GM20000 (cell line): Measurements from ENCODE around the gene UGT1A3.

ENCODE experiments used
- DNase-seq: peaks from one replicate; pipeline ENCODE4 v3.0.0; 2012; ENCODE audit warnings: low spot score
- TF ChIP-seq, protein P1 (sequence below): IDR thresholded peaks from 2 replicates; pipeline ENCODE4 v1.5.1; 2012; ENCODE audit warnings: mild to moderate bottlenecking, control low read depth; ENCODE audit errors: extremely low read depth, missing control alignments

The UGT1A3 gene

DNA sequence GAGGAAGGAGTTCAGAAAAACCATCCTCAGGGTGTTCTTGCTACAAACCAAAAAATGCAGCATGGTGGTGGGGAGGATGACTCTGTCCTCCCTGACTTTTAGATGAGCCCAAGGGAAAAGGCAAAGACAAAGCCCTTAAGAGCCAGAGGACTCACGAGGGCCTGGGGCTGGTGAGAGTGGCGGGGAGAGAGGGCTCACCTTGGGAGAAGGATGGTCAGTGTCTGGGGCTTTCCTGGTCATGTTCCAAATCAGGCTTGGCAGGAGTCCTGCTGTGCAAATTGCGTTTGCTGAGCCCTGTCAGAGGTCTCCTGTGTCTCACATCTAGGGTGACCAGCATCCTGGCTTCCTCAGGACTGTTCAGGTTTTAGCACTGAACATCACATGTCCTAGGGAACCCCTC, 35.9 kb downstream of the UGT1A3 start:
- TF ChIP-seq, protein P1, sequence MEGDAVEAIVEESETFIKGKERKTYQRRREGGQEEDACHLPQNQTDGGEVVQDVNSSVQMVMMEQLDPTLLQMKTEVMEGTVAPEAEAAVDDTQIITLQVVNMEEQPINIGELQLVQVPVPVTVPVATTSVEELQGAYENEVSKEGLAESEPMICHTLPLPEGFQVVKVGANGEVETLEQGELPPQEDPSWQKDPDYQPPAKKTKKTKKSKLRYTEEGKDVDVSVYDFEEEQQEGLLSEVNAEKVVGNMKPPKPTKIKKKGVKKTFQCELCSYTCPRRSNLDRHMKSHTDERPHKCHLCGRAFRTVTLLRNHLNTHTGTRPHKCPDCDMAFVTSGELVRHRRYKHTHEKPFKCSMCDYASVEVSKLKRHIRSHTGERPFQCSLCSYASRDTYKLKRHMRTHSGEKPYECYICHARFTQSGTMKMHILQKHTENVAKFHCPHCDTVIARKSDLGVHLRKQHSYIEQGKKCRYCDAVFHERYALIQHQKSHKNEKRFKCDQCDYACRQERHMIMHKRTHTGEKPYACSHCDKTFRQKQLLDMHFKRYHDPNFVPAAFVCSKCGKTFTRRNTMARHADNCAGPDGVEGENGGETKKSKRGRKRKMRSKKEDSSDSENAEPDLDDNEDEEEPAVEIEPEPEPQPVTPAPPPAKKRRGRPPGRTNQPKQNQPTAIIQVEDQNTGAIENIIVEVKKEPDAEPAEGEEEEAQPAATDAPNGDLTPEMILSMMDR, result no peak
- no peak for DNase-seq

DNA sequence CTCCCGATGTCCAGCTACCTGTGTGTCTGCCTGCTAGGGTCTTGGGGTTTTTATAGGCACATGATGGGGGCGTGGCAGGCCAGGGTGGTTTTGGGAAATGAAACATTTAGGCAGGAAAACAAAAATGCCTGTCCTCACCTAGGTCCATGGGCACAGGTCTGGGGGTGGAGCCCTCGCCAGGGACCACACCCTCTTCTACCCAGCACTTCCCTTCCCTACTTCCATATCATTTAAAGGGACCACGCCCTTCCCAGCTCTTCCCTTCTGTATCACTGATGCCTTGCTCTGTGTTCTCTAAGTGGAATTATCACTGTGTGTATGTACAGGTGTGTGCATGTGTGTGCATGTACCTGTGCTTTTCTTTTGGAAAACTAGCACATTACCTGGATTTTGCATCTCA, 37.6 kb downstream of the UGT1A3 start:
- TF ChIP-seq, protein P1, result no peak
- no peak for DNase-seq

DNA sequence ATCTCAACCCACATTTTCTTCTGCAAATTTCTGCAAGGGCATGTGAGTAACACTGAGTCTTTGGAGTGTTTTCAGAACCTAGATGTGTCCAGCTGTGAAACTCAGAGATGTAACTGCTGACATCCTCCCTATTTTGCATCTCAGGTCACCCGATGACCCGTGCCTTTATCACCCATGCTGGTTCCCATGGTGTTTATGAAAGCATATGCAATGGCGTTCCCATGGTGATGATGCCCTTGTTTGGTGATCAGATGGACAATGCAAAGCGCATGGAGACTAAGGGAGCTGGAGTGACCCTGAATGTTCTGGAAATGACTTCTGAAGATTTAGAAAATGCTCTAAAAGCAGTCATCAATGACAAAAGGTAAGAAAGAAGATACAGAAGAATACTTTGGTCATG, 39.2 kb downstream of the UGT1A3 start:
- TF ChIP-seq, protein P1, result no peak
- no peak for DNase-seq

DNA sequence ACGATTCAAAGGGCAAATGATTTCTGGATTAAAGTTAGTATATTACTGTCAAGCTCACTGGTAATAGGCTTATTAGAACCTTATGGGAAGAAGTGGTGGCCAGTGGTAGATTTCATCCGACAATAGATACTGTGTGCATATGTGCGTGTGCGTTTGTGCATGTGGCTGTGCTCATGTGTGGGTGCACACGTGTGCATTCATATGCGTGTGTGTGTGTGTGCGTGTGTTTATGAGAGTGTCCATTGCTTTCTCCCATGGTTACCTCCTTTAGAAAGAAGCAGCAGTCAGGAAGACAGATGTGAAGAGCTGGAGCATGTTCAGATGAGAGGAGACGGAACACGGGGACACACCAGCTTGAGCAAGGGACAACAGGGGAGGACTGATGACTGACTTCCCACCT, 40.4 kb downstream of the UGT1A3 start:
- no peak for DNase-seq
- TF ChIP-seq, protein P1, result no peak

DNA sequence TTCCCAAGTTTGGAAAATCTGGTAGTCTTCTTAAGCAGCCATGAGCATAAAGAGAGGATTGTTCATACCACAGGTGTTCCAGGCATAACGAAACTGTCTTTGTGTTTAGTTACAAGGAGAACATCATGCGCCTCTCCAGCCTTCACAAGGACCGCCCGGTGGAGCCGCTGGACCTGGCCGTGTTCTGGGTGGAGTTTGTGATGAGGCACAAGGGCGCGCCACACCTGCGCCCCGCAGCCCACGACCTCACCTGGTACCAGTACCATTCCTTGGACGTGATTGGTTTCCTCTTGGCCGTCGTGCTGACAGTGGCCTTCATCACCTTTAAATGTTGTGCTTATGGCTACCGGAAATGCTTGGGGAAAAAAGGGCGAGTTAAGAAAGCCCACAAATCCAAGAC, 43.3 kb downstream of the UGT1A3 start:
- DNase-seq, result no peak
- TF ChIP-seq, protein P1, result no peak

DNA sequence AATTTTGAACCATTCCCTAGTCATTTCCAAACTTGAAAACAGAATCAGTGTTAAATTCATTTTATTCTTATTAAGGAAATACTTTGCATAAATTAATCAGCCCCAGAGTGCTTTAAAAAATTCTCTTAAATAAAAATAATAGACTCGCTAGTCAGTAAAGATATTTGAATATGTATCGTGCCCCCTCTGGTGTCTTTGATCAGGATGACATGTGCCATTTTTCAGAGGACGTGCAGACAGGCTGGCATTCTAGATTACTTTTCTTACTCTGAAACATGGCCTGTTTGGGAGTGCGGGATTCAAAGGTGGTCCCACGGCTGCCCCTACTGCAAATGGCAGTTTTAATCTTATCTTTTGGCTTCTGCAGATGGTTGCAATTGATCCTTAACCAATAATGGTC, 43.7 kb downstream of the UGT1A3 start:
- TF ChIP-seq, protein P1, result no peak
- DNase-seq, result no peak

DNA sequence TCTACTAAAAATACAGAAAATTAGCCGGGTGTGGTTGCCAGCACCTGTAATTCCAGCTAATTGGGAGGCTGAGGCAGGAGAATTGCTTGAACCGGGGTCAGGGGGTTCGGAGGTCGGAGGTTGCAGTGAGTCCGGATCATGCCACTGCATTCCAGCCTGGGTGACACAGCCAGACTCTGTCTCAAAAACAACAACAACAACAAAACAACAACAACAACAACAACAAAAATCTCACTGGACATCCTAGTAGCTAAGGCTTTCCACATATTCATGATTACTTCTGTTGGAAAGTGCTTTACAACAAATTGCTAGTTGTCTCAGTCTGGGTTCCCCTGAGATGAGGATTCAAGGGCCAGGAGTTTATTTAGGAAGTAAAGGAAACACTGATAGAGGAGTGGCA, 45.0 kb downstream of the UGT1A3 start:
- TF ChIP-seq, protein P1, result no peak
- no peak for DNase-seq
